Esophagus mucosa (tissue), 1 donor: ENCODE results near the gene BAAT. TPM values are rescaled to one million over a fixed set of nuclear protein-coding genes. Genes with fewer than 3 reads are reported as not detected.

Source experiments
- ATAC-seq: fragments of 200-7000 bp; cut with Tn5 transposase; one replicate; pipeline ENCODE4 v1.9.1; 2020
- total RNA-seq: library from RNA; stranded (reverse); gene quantifications from one replicate; pipeline ENCODE4 v1.2.4, GENCODE V29; 2023
- donor health status: DM: yes; HTN: yes; CAD: no.

Gene BAAT
- total RNA-seq, 1 donor from 2014 or later: 0.08 TPM

DNA sequence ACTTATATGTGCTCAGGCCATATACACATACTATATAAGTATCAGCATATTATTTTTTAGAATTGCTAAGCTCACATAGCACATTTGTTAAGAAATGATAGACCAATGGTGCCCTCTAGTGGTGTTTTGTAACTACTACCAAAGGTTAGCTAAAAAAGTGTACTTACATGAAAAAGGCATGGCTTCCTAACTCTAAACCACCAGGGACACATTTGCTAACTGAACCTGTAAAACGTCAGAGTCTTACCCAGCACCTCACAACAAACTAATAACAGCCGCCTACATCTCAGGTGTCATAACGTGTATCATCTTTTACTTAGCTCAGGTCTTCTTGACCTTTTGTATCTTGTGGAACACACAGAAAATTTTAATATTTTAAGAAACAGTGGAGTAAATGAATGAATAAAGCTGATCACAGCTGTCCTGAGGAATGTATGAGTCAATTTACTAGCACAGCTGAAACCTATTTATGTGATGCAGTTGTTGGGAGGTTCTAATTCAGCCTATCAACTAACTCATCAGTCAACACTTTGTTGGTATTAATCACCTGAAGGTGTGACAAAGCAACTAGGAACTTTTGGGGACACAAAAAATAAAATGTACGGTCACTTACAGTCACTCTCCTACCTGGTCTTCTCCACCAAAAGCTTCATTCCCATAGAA is 72.9 kb downstream of the BAAT start:
- ATAC-seq: peak; percentile 68

DNA sequence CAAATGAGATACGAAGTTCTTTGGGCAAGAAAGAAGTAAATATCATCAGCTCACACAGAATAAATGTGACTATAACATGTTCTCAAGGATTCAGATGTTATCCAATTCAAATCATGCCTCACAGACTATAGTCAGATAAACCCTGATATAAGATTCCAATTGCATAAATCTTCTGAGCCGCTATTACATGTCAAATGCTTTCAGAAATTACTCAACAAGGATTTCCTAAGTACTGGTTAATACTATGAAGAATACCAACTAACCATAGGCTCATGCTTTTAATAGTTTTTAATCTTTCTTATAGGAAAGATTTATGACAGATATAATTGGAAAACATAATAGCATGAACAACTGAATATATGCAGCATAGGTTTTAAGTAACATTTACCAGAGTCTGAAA is 73.6 kb downstream of the BAAT start:
- no peak for ATAC-seq

Other genes with a start within 250 kb of the BAAT start
- 6.9 TPM for gene MRPL50, start 13.6 kb upstream of the BAAT start, total RNA-seq
- 5.1 TPM for gene ZNF189, start 13.8 kb upstream of the BAAT start, total RNA-seq
- 0.08 TPM for gene ALDOB, start 50.8 kb upstream of the BAAT start, total RNA-seq
- 36.9 TPM for gene RNF20, start 148.8 kb upstream of the BAAT start, total RNA-seq
- gene PPP3R2, start 210.0 kb upstream of the BAAT start, total RNA-seq: not detected